NCI-H2107 (cell line): Measurements from ENCODE around the gene GNAS-AS1.

Experiments
- DNase-seq: peaks from one replicate; lab custom pipeline; 2025; lab: John Stamatoyannopoulos, UW

Gene GNAS-AS1

DNA sequence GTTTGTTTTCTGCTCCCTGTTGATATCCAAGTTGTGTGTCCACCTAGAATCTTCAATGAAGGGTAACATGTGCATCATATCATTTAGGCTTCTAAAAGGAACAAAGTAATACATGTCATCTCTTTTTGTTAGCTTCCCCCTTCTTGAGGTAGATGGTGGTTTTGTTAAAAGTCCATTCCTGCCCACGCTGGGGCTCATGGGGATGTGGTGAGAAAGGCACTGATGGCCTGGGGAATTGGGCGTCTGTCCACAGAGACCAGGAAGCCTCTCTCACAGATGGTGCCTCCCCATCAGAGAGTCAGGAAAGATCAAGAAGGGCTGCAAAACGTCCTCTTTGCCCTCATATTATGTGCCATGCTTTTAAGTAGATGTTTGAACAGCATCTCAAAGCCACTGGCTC is 34.3 kb upstream of the GNAS-AS1 start:
- no peak for DNase-seq

DNA sequence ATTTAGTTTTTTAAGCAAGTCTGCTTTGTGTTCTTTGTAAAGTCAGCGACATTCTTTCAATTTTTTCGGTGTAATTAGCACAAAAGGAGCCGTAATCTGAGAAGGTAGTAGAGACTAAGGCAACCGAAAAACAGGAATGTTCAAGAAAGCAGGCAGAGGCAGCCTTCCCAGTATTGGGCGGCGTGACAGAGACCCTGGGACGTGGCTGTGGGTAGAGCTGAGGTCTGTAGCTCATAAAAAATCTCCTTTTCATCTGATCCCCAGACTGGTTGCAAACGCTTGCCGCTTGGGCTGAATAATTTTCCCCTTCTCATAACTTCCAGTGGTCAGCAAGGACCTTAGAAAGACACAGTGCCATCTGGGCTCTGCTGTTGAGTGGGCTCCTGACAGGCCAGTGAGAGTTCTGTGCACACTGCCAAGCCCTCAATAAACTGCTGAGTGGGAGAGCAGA is 32.6 kb upstream of the GNAS-AS1 start:
- DNase-seq: no peak

DNA sequence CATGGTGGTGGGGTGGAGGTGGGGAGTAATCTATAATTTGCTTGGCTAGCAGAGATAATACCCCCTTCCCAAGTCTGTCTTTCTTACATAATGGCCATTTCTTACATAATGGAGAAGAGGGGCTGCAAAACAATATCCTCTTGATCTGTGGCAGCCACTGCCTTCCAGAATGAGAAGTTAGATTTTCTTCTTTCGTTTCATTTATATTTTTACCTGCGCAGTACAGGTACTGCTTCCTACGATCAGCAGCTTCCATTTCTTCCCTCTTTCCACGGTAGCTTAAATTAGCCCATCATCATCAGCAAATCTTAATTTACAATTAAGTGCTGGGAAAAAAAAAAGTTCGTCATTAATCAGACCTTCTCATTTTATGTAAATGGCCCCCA is 32.0 kb upstream of the GNAS-AS1 start:
- no peak for DNase-seq

DNA sequence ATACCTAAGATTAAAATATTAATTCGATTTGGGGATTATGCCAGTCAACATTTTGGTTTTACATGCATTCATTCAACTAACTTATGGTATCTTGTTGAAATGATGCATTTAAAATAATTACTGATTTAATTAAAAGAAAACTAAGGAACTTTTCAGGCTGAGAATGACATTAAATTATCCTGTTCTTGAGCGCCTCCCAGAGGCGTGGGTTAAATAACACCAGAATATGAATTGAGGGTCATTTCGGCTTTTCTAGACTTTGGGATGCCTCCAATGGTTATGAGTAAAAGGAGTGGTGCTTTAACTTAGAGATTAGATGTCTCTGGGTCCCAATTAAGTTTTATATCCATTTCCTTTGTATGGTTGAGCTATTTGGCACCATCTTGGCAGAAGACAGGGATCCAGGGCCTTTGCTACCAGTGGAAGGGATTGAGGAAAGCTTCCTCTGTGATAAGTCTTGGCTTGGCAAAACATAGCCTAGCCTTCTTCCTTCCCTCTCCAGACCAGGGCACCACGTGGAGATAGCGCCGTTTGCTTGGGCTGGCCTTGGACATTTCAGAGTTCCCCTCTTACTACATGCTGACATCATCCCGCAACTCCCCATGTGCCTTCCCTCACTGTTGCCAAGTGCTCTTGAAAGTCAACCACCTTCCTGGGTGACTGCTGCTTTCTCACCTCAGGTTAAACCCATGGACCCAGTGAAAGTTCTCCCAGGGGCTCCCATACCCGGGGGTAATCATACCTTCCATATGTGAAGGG is 30.5 kb upstream of the GNAS-AS1 start:
- DNase-seq: no peak

DNA sequence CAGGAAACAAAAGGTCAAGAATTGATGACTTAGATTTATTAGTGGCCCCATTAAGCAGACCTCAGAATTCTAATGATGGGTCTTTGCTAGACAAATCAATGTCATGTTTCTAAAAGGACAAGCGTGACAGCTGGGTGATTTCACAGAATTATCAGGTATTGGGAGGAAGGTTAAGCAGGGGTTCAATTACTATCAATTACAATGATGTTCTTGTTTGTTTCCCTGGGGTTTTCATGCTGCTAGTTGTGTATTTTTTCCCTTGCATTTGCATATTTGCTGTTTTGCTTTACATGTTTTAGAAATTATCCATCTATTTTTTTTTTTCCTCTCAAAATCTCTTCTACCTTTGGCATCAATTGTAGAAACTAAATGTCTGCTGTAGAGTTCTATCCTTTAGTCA is 29.7 kb upstream of the GNAS-AS1 start:
- DNase-seq: no peak

DNA sequence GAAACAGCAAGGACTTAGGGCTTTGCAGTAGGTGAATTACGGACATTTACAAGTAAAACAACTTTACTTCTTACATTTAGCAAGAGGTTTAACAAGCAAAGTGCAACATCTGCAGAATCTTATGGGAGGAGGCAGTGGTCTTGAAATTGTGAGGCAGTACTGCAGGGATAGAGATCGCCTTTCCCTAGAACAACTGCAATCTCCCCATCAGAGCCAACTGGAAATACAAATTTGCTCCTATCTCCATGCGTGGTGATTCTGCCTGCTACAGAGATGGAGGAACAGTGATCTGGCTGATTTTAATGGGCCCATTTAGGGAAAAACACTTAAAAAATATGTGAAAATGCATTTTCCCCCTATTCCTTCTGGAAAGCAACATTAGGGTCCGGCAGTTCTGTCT is 27.7 kb upstream of the GNAS-AS1 start:
- DNase-seq: no peak

DNA sequence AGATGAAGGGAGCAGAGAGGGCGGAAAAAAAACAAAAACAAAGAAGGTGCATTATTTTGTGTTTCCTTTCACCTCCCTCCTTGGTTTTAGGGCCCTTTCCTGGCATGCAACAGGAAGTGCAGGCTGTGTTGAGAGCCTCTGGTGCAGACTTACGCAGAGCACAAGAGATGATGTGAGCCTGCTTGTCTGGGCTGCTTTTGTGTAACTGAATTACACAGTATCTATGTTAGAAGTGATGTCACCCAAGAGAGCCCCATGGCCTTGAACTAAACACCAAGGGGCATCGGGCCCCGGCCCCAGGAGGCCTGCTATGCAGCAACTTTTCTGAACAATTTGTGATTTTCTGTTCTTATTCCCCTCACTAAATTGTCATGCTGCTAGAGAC is 27.3 kb upstream of the GNAS-AS1 start:
- DNase-seq: no peak

DNA sequence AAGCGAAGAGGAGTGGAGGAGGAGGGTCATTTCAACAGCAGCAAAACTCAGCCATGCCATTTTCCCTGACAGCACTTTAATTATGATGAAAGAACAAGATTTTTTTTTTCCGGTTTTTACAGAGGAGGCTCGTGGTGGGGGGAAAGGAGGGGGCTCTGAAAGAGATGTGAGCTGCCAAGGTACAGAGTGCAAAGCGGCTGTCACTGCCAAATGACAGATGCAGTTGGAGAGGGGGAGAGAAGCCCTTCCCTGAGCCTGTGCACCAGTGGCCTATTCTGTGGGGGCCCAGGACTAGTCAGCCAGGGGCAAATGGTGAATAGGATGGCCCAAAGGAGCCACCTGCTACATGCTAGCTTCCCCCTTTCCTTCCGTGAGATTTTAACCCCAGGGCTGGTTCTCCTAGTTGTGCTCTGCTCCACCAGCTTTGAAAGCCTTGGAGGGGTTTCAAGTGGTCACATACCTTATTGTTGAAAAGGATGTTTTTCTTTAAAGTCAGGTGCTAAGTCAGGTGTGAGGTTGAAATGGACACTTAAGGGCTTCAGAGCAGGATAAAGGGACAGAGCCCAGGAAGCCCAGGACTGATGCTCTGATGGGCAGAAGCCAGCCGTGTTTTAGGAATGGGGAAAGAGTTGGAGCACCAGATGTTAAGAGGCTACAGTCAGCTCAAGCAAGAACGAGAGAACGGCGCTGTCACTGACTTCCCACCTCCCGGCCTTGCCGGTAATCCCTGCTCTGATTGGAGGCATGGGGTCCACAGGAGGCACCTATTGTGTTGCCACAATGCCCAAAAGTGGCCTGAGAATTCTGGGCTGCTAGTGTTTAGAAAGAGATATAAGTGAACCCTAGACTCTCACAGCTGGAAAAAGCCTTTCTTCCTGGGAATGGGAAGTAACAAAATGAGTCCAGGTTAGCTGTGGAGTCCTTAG is 26.6 kb upstream of the GNAS-AS1 start:
- no peak for DNase-seq

DNA sequence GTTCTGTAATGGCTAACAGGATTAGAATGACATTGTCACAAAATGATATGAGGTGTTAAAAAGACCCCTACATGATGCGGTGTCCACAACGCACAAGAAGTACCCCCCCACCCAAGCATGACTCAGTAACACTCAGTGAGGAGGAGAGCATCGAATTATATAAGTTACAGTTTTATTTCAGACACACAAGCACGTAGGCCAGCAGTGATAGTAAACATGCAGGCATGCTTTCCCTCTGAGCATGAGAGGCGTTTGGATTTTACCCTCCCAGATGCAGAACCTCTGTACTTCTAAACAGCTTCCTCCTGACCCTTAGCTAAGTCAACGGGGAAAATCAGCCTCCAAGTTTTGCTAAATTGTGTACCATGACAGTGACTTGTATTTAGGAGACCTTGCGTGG is 25.7 kb upstream of the GNAS-AS1 start:
- DNase-seq: no peak

DNA sequence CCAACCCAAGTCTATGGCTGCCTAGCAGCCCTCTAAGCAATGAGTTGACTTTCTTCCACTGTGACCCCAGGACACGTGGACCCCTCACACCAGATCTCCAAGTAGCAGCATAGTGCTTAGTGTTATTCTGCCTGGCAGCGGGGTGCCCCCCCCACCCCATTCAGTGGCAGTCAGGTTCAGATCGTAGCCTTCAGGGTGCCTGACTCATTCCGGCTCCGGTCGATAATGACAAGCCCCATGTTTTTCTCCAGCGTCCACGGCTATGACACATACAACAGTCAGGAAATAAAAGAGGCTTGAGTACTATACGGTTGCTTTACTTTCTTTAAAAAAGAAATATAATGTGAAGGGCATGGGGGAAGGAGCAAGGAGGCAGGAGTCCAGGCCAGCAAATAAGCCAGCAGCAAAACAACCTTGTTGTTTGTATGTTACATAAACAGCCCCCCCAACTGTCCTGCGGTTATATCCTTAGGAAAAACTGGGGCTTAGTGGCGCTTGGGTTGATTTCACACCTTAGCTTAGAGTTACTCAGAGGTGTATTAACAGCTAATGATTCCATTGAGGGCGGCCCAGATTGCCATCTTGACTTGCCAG is 24.9 kb upstream of the GNAS-AS1 start:
- DNase-seq: no peak

DNA sequence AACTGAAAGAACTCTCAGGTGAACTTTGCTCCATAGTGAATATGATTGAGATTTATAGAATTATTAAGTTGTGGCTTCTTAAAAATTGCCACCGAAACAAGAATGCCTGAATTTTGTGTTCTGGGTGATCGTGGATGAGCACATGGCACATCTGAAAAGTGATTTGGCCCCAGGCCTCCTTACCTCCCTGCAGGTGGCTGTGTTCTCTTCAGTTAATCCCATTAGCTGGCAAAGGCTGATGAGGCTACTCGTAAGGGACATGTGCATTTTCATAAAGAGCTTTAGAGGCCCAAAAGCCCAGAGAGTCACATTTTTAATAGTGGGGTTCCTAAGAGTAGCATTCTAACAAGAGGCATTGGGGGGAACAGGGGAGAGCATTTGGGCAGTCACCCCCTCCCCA is 24.4 kb upstream of the GNAS-AS1 start:
- DNase-seq: no peak

DNA sequence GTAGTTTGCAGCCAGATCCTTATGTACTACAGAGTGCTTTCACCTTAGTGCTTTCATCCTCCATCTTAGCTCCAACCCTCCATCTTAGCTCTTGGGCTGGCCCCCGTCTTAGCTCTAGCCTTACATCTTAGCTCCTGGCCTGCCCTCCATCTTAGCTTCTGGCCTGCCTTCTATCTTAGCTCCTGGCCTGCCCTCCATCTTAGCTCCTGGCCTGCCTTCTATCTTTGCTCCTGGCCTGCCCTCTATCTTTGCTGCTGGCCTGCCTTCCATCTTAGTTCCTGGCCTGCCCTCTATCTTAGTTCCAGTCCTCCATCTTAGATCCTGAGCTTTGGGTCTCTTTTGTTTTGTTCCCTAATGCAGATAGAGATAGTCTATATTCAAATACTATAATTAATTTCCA is 23.8 kb upstream of the GNAS-AS1 start:
- no peak for DNase-seq

DNA sequence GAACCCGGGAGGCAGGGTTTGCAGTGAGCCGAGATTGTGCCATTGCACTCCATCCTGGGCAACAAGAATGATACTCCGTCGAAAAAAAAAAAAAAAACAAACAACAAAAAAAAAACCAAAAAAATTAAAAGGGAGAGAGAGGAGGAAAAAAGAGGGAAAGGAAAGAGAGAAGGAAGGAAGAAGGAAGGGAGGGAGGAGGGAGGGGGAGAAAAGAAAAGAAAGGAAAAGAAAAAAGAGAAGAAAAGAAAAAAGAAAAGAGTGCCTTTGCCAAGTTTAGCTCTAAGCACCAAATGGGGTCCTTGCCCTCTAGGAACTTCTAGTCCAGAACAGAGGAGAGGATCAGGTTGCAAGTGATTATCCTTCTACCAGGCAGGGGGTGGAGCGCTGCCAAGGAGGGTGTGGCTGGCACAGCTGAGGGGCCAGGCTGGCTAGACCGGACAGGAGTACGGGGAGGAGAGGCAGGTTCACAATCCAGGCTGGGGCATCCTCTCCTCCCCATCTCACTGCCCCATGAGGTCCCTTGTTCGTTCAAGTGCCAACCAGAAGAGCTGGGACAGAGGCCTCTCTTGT is 20.9 kb upstream of the GNAS-AS1 start:
- DNase-seq: no peak

DNA sequence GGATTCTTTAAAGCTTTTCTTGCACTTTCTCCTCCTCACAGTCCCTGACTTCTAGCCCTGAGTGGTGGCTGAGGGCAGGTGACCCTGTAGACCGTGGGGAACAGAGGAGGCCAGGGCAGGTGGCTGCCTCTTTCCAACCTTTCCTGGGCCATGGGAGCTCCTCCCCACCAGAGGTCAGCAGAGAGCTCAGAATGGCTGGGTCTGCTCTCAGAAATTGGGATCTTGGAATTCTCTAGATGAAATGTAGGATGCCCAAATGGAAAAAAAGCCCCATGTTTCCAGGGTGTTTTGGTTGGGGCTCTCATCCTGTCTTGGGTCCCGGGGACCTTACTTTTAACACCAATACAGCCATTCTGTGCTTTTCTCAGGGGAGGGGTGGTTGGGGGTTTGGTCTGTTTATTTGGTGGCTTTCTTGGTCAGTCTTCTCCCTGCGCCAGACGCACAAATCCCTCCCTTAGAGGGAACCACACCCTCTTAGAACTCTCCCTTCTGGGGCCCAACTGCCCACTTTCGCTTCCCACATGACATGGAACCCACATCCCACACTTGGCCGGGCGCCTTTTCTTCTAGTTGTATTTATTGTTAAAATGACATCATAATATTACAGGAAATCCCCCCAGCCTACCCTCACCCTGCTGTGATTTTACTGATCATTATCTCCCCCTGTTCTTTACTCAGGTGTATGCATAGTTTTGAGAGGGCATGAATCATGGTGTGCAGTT is 19.8 kb upstream of the GNAS-AS1 start:
- DNase-seq: peak; percentile 55

DNA sequence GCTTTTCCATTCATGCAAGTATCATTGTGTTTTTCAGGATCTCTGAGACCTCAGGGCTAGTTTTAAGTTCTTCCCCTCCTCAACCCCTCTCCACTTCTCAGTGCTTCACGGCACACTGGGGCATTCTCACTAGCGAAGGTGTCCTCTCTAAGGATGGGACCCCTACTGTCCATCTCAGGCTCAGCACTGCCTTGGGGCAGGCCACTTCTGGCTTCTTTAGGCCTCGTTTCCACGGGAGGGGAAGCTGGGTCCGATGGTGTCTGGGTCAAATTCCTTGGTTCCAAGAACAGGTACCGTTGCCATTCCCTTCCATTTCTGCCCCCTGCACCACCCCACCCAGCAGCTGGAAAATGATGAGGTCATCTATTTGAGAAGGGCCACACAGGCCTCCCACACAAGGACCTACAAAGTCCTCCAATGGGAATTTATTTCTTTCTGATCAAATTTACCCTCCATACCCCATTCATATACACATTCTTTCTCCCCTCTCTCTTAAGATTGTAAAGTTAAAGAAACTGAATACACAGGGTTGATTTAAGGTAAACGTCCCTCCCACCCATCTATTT is 19.0 kb upstream of the GNAS-AS1 start:
- DNase-seq: no peak

DNA sequence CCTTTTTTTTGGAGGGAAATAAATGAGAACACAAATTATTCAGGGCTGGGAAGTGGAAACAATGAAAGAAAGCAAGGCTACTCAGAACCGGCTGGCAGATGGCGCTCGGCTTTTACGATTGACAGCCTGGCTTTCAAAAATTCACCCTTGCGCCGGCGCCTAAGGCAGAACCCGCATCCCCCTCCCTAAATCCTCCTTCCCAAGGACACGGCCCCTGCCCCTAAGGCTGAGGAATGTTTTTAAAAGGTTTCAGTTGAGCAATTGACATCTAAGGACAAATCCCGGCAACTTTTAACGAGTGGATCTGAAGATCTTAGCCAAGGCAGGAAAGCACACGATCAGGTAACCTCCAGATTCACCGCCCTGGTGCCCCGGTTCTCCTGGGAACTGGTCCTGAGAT is 18.1 kb upstream of the GNAS-AS1 start:
- DNase-seq: no peak

DNA sequence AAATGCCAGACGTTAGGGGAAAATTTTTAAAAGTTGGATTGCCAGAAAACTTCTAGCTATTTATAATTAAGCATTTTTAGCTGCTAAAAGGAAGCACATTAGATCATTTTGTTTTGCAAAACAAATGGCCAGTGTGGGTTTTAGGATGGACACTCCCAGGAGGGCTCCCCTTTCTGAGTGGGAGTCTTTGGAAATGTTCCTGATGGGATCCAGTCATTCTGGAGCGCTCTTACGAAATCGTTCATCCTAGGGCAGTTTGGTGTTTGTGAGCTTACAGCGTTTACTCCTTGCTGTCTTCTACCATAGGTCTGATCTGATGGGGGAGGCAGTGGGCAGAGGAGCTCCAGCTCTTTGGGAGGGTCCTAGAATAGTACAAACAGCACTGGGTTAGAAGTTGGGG is 16.5 kb upstream of the GNAS-AS1 start:
- DNase-seq: no peak

DNA sequence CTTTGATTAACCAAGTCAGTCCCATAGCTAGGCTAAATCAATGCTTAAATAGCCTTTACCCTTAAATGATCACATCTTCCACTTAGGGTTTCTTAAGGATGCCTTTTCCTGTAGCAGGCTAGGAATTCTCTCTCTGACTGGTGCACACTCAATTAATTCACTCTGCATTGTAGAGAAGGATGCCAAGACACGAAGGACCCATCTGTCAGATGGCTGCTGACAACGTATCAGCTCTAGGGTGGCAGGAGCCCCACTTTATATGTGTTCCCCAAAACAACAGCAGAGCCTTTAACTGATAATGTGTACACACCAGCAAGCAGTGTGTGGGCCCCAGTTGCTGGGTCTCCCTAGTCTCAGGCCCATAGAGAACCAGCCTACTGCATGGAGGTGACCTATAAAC is 15.1 kb upstream of the GNAS-AS1 start:
- DNase-seq: no peak

DNA sequence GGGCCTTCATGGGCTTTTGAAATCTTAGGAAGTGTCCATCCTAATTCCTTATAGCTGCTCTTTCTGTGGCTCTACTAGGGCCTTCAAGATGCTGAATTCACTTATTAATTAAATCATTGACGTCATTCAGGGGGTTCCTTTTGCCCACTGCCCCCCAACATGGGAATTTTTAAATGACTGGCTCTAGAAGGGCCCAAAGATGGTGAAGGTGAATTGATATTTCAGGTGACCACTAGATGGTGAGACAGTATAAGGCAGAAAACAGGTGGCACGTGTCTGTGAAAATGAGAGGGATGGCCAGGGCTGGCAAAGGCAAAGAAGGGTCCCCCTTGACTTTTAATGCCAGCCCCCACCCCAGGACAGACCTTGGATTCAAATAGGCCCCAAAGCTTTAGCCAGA is 13.6 kb upstream of the GNAS-AS1 start:
- DNase-seq: no peak

DNA sequence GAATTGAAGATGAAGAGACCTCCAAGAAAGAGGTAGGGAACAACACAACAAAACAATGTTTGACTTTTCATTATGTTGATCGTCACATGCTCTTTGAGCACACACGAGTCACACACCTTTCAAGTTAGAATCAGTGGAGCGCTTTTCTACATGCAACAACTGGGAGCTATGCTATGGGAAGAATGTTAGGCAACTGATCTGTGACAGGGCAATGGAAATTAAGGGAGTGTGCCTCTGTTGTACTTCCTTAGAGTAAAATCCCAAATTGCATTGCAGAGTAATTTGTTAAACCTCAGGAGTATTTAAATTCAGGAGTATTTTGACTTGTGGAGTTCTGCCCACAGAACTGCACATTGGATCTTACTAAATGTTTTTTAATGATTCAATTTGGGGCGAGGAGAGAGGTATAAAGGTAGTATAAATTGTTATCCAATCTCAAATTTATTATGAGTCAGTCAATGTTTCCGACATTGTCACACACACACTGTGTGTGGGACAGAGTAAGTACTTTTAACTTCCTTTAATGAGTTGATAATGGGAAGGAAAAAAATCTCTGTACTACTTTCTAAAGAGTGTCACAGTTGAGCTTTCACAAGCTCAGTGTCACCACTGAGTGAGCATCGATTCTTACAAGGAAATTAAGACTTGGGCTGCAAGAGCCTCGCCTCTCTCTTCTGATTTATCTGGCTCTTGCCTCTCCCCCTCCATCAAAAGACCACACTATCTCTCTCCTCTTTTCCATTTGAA is 12.5 kb upstream of the GNAS-AS1 start:
- no peak for DNase-seq
